Testis (tissue), 2 donors: ENCODE measurements around the gene ATP5F1E.

Source experiments
- POLR2A ChIP-seq: fragments of 450-650 bp; IDR thresholded peaks from one replicate; pipeline ENCODE4 v1.6.1; 2017; ENCODE audit warnings: antibody characterized with exemption, mild to moderate bottlenecking, moderate library complexity
- TF ChIP-seq, protein P1 (sequence below), 3 experiments: fragments of 450-650 bp in 2 of 3; fragments of 200-600 bp in 1 of 3; sonication (generic) in 1 of 3; IDR thresholded peaks; one replicate each; pipeline ENCODE4 v1.5.1; 2016 to 2019; ENCODE audit warnings: antibody characterized with exemption in 3 of 3, mild to moderate bottlenecking in 2 of 3, moderate library complexity in 1 of 3

DNA sequence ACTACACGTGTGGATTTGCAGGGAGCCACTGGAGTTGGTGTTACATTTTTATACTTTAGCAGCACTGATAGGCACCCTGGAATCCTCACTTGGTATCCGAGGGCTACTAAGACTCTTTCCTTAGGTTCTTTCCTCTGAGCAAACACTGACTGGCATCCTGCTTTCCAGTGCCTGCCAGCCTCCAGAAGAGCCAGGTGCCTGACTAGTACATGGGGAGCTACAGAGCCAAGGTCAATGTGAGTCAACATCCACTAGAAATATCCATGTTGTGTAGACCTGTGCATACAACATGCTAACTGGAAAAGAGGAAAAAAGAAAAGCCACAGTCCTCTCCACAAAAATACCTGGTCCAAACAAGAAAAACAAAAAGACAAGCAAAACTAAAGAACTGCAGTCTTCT, 7.0 kb downstream of the ATP5F1E start:
- TF ChIP-seq, protein P1, sequence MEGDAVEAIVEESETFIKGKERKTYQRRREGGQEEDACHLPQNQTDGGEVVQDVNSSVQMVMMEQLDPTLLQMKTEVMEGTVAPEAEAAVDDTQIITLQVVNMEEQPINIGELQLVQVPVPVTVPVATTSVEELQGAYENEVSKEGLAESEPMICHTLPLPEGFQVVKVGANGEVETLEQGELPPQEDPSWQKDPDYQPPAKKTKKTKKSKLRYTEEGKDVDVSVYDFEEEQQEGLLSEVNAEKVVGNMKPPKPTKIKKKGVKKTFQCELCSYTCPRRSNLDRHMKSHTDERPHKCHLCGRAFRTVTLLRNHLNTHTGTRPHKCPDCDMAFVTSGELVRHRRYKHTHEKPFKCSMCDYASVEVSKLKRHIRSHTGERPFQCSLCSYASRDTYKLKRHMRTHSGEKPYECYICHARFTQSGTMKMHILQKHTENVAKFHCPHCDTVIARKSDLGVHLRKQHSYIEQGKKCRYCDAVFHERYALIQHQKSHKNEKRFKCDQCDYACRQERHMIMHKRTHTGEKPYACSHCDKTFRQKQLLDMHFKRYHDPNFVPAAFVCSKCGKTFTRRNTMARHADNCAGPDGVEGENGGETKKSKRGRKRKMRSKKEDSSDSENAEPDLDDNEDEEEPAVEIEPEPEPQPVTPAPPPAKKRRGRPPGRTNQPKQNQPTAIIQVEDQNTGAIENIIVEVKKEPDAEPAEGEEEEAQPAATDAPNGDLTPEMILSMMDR (IDR thresholded peaks at IDR 0.05) = no peak
- TF ChIP-seq POLR2A = no peak
